Adipocyte (in vitro differentiated cells): Measurements from ENCODE around the gene CNIH3.
"Not testable (repeated sequence)": the region's sequence is repeated elsewhere in the genome, so short reads cannot be mapped to it uniquely, and the experiment has no call there.

Source experiments
- DNase-seq: peaks from one replicate; pipeline ENCODE4 v3.0.0-alpha.2; 2015; ENCODE audit warnings: low read depth
- H3K27me3 ChIP-seq: replicated peaks from 2 replicates; pipeline ENCODE4 v1.7.0; 2013; ENCODE audit warnings: mild to moderate bottlenecking, low read length, moderate library complexity; ENCODE audit not compliant: control insufficient read depth, insufficient read depth
- H3K36me3 ChIP-seq: 2 replicates; pipeline ENCODE4 v1.7.0; 2013; ENCODE audit warnings: low read length, mild to moderate bottlenecking, moderate library complexity; ENCODE audit not compliant: control insufficient read depth, insufficient read depth, severe bottlenecking
- H3K4me1 ChIP-seq: 2 replicates; pipeline ENCODE4 v1.7.0; 2013; ENCODE audit warnings: mild to moderate bottlenecking, low read length, moderate library complexity; ENCODE audit not compliant: control insufficient read depth, insufficient read depth
- H3K4me3 ChIP-seq: 2 replicates; pipeline ENCODE4 v1.7.0; 2013; ENCODE audit warnings: mild to moderate bottlenecking, low read length, moderate library complexity
- H3K9ac ChIP-seq: 2 replicates; pipeline ENCODE4 v1.7.0; 2013; ENCODE audit warnings: mild to moderate bottlenecking, low read length, moderate library complexity
- H3K9me3 ChIP-seq: 2 replicates; pipeline ENCODE4 v1.7.0; 2013; ENCODE audit warnings: mild to moderate bottlenecking, low read length, moderate library complexity; ENCODE audit not compliant: control insufficient read depth

CNIH3 gene

DNA sequence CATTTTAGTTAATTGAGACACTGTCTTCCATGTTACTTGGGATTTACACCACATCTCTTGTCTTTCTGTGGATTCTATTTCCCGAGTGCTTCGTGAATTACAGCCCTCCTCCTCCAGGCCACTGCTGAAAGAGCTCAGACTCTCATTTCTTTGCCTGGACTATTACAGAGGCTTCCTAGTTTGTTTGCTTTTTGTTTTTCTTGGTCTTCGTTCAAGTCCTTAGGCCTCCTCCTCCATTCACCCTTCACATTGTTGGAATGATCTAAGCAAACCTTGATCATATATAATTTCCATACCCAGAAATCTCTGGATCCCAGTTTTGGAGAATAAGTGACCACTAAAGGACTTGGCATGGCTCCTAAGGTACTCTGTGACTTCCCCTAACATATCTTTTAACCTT is 94.1 kb downstream of the CNIH3 start:
- H3K9ac ChIP-seq = no peak overlapping the region

GRCh38 chr1:224711231-224711756 is 95.2 kb downstream of the CNIH3 start:
- H3K9ac ChIP-seq, H3K36me3 ChIP-seq, DNase-seq, H3K9me3 ChIP-seq, H3K27me3 ChIP-seq, H3K4me3 ChIP-seq: not testable (repeated sequence)
- H3K4me1 ChIP-seq = peaks cover 36% of the 10 kb centered on the region

More for the DNA sequence above, 94.1 kb downstream of the CNIH3 start:
- H3K27me3 ChIP-seq = no peaks in the 10 kb centered on the region
- H3K9me3 ChIP-seq = no peaks in the 10 kb centered on the region
- no peak overlapping the region for H3K4me3 ChIP-seq
- H3K36me3 ChIP-seq = no peaks in the 10 kb centered on the region
- DNase-seq = no peak
- peaks cover 36% of the 10 kb centered on the region for H3K4me1 ChIP-seq

DNA sequence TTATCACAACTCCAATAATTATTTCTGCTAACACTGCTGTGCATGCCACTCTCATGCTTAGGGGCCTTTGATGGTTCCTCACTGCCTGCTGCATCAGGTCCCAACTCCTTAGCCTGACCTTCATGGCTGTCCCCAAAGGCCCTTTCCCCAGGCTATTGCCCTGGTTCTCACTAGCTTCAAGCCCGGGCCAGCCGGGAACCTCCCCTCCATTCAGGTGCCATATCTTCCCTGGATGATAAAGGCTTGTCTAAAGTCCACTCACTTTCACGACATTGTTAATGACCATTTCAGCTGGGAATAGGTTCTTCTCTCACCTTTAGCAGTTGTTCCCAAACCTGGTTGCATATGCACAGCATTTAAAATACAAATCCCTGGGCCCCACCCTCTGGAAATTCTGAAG is 95.8 kb downstream of the CNIH3 start:
- no peak overlapping the region for H3K4me3 ChIP-seq
- peaks cover 36% of the 10 kb centered on the region for H3K4me1 ChIP-seq
- no peaks in the 10 kb centered on the region for H3K9me3 ChIP-seq
- H3K9ac ChIP-seq = no peak overlapping the region
- H3K27me3 ChIP-seq = no peaks in the 10 kb centered on the region
- no peak for DNase-seq
- peaks cover 3% of the 10 kb centered on the region for H3K36me3 ChIP-seq

DNA sequence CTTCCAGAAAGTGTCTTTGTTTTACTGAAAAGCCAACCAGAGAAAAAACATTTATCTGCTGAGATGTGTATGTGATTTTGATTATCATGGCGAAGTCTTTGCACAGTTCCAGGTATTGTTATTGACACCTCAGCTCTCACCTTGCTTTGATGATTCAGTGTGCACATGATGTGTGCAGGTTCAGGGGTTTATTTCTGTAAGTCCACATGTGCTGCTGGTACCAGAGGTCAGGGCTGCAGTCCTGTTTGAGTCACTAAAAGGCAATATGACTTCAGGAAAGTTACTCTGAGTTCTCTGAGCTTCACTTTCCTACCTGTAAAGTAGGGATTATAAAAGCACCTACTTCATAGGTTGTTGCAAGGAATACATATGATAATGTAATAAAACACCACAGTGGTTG is 97.1 kb downstream of the CNIH3 start:
- Histone ChIP-seq H3K9me3 (no peaks in the 10 kb centered on the region), H3K27me3 (no peaks in the 10 kb centered on the region), H3K36me3 (peaks cover 16% of the 10 kb centered on the region), H3K9ac (no peak overlapping the region), H3K4me3 (no peak overlapping the region), H3K4me1 (peaks cover 26% of the 10 kb centered on the region)
- DNase-seq = no peak

- peaks cover 17% of the 10 kb centered on the region for H3K4me1 ChIP-seq
- no peak overlapping the region for H3K9ac ChIP-seq
- DNase-seq = no peak
- H3K36me3 ChIP-seq = peaks cover 23% of the 10 kb centered on the region
- no peaks in the 10 kb centered on the region for H3K9me3 ChIP-seq
- no peaks in the 10 kb centered on the region for H3K27me3 ChIP-seq
- H3K4me3 ChIP-seq = no peak overlapping the region
Measured at GRCh38 chr1:224714553-224714952, 98.4 kb downstream of the CNIH3 start.

DNA sequence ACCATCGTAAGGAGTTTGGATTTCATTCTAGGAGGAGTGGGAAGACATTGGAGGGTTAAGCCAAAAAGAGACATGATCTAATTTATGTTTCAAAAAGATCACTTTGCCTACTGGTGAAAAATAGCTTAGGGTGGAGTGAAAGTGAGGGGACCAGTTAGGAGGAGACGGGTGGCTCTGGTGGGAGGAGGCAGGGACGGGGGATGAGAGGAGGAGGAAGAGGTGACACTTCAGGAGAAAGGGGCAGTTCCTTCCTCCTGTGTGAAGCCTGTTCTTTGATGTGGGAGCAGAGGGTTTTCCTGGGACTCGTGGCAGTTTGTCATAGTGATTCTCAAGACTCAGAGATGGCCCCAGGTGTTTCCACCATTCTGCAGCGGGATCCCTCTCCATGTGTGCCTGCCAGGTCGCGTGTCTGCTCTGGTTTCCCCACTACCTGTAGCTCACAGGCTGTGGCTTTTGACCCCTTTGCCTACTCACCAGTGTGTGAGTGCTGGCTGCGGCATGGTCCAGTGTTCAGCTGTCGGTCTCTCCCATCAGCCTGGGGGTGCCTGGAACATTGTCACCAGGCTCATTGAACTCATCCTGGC is 102.4 kb downstream of the CNIH3 start:
- Histone ChIP-seq H3K36me3 (peaks cover 23% of the 10 kb centered on the region), H3K9ac (no peak overlapping the region), H3K4me1 (peaks cover 6% of the 10 kb centered on the region), H3K9me3 (no peaks in the 10 kb centered on the region), H3K4me3 (no peak overlapping the region), H3K27me3 (no peaks in the 10 kb centered on the region)
- DNase-seq = no peak

- Histone ChIP-seq H3K4me1 (peaks cover 6% of the 10 kb centered on the region), H3K27me3 (no peaks in the 10 kb centered on the region), H3K4me3 (no peak overlapping the region), H3K36me3 (peaks cover 23% of the 10 kb centered on the region), H3K9me3 (no peaks in the 10 kb centered on the region), H3K9ac (peak overlapping the region; percentile 2)
- DNase-seq = no peak
Measured at GRCh38 chr1:224719716-224720115, 103.6 kb downstream of the CNIH3 start.

- H3K9me3 ChIP-seq = no peaks in the 10 kb centered on the region
- H3K4me1 ChIP-seq = peaks cover 6% of the 10 kb centered on the region
- H3K27me3 ChIP-seq = no peaks in the 10 kb centered on the region
- H3K9ac ChIP-seq = no peak overlapping the region
- no peak for DNase-seq
- H3K36me3 ChIP-seq = peaks cover 23% of the 10 kb centered on the region
- H3K4me3 ChIP-seq = no peak overlapping the region
Measured at GRCh38 chr1:224720216-224720615, 104.1 kb downstream of the CNIH3 start.

- no peak overlapping the region for H3K9ac ChIP-seq
Measured at GRCh38 chr1:224721000-224721399, 104.9 kb downstream of the CNIH3 start.

GRCh38 chr1:224722838-224723237 is 106.7 kb downstream of the CNIH3 start:
- Histone ChIP-seq H3K36me3 (peaks cover 10% of the 10 kb centered on the region), H3K9me3 (no peaks in the 10 kb centered on the region), H3K9ac (peak overlapping the region; percentile 12), H3K4me1 (peaks cover 32% of the 10 kb centered on the region), H3K27me3 (no peaks in the 10 kb centered on the region), H3K4me3 (no peak overlapping the region)
- DNase-seq = no peak

More at GRCh38 chr1:224721000-224721399, 104.9 kb downstream of the CNIH3 start:
- H3K27me3 ChIP-seq = no peaks in the 10 kb centered on the region
- peaks cover 23% of the 10 kb centered on the region for H3K36me3 ChIP-seq
- no peak for DNase-seq
- peaks cover 14% of the 10 kb centered on the region for H3K4me1 ChIP-seq
- no peak overlapping the region for H3K4me3 ChIP-seq
- no peaks in the 10 kb centered on the region for H3K9me3 ChIP-seq

DNA sequence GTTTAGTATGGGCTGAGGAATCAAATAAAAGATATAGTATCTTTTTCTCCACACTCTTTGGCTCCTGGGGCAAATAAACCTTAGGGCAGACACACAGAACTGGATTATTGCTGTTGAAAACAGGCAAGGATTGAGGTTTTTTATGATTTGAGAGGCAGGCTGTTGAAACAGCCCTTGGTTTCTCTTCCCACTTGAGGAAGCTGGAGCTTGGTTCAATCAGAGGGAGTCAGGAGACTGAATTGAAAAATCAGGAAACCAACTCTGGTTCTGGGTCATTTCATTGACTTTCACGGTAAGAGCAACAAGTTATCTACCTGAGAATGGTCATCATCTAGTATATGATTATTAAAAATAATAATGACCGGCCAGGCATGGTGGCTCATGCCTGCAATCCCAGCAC is 108.4 kb downstream of the CNIH3 start:
- no peaks in the 10 kb centered on the region for H3K9me3 ChIP-seq
- no peak overlapping the region for H3K4me3 ChIP-seq
- DNase-seq = no peak
- H3K27me3 ChIP-seq = no peaks in the 10 kb centered on the region
- H3K4me1 ChIP-seq = peaks cover 44% of the 10 kb centered on the region
- H3K36me3 ChIP-seq = no peaks in the 10 kb centered on the region
- no peak overlapping the region for H3K9ac ChIP-seq
